H1 (cell line): ENCODE measurements around the gene LGALS16.
A peak's percentile ranks its signal among the peaks of the same experiment; 100 is the strongest.

ENCODE experiments used
- ATF3 ChIP-seq: IDR thresholded peaks from 2 replicates; pipeline ENCODE4 v1.6.1; 2011; ENCODE audit warnings: low read depth, mild to moderate bottlenecking, low read length; ENCODE audit not compliant: insufficient read depth
- CEBPB ChIP-seq: IDR thresholded peaks from 2 replicates; pipeline ENCODE4 v1.6.1; 2012; ENCODE audit warnings: low read depth, low read length
- EP300 ChIP-seq, 2 experiments: IDR thresholded peaks; 1 replicate in 1 of 2; 2 replicates in 1 of 2; pipeline ENCODE4 v1.6.1; 2011 to 2012; ENCODE audit warnings: low read depth in 2 of 2, low read length in 2 of 2, mild to moderate bottlenecking in 2 of 2, borderline replicate concordance in 1 of 2, inconsistent platforms in 1 of 2, moderate library complexity in 1 of 2
- JUN ChIP-seq: IDR thresholded peaks from 2 replicates; pipeline ENCODE4 v1.6.1; 2011; ENCODE audit warnings: low read depth, mild to moderate bottlenecking, improper control_type of control experiment, low read length
- KDM1A ChIP-seq: fragments of 200-600, 300-600 bp; sonication (generic); IDR thresholded peaks from 2 replicates; pipeline ENCODE4 v1.7.1; 2016; ENCODE audit warnings: mild to moderate bottlenecking, low read length, borderline replicate concordance
- NANOG ChIP-seq: IDR thresholded peaks from 2 replicates; pipeline ENCODE4 v1.6.1; 2011; ENCODE audit warnings: low read length, low read depth, mild to moderate bottlenecking, inconsistent platforms; ENCODE audit not compliant: insufficient read depth, poor library complexity, severe bottlenecking
- POLR2A ChIP-seq, 2 experiments: IDR thresholded peaks; 1 replicate in 1 of 2; 2 replicates in 1 of 2; pipeline ENCODE4 v1.6.1; 2011; ENCODE audit warnings: low read depth in 2 of 2, low read length in 2 of 2, mild to moderate bottlenecking in 2 of 2; ENCODE audit errors: control extremely low read depth in 1 of 2
- POLR2AphosphoS5 ChIP-seq: IDR thresholded peaks from 2 replicates; pipeline ENCODE4 v1.6.1; 2011; ENCODE audit warnings: low read depth, low read length
- RAD21 ChIP-seq, 2 experiments: IDR thresholded peaks in 1 of 2; conservative IDR thresholded peaks in 1 of 2; 2 replicates each; pipeline ENCODE4 v1.6.1; 2011; ENCODE audit warnings: low read depth in 2 of 2, low read length in 2 of 2, improper control_type of control experiment in 1 of 2, inconsistent platforms in 1 of 2, mild to moderate bottlenecking in 1 of 2, moderate library complexity in 1 of 2
- RFX5 ChIP-seq: IDR thresholded peaks from 2 replicates; pipeline ENCODE4 v1.6.1; 2011; ENCODE audit warnings: low read depth, low read length, improper control_type of control experiment, borderline replicate concordance
- SIN3A ChIP-seq, 2 experiments: IDR thresholded peaks in 1 of 2; conservative IDR thresholded peaks in 1 of 2; 2 replicates each; pipeline ENCODE4 v1.6.1; 2011 to 2012; ENCODE audit warnings: low read length in 2 of 2, improper control_type of control experiment in 1 of 2, low read depth in 1 of 2, mild to moderate bottlenecking in 1 of 2
- YY1 ChIP-seq: IDR thresholded peaks from 2 replicates; pipeline ENCODE4 v1.6.1; 2011; ENCODE audit warnings: low read depth, mild to moderate bottlenecking, low read length
- ZNF274 ChIP-seq: IDR thresholded peaks from 2 replicates; pipeline ENCODE4 v1.7.0; 2012; ENCODE audit warnings: low read length, borderline replicate concordance; ENCODE audit errors: extremely low read depth
- TF ChIP-seq, protein P1 (sequence below), 3 experiments: IDR thresholded peaks; 1 replicate in 2 of 3; 2 replicates in 1 of 3; pipeline versions ENCODE4 v1.5.1 to v1.6.1; 2011; ENCODE audit warnings: low read length in 3 of 3, mild to moderate bottlenecking in 3 of 3, inconsistent platforms in 2 of 3, low read depth in 1 of 3, moderate library complexity in 1 of 3; ENCODE audit not compliant: insufficient read depth in 1 of 3; ENCODE audit errors: control extremely low read depth in 1 of 3

GRCh38 chr19:39670998-39671397, 15.3 kb downstream of the LGALS16 start:
- TF ChIP-seq, protein P1, sequence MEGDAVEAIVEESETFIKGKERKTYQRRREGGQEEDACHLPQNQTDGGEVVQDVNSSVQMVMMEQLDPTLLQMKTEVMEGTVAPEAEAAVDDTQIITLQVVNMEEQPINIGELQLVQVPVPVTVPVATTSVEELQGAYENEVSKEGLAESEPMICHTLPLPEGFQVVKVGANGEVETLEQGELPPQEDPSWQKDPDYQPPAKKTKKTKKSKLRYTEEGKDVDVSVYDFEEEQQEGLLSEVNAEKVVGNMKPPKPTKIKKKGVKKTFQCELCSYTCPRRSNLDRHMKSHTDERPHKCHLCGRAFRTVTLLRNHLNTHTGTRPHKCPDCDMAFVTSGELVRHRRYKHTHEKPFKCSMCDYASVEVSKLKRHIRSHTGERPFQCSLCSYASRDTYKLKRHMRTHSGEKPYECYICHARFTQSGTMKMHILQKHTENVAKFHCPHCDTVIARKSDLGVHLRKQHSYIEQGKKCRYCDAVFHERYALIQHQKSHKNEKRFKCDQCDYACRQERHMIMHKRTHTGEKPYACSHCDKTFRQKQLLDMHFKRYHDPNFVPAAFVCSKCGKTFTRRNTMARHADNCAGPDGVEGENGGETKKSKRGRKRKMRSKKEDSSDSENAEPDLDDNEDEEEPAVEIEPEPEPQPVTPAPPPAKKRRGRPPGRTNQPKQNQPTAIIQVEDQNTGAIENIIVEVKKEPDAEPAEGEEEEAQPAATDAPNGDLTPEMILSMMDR (IDR thresholded peaks at IDR 0.05; ENCODE audit: control extremely low read depth in 1 of 3, insufficient read depth in 1 of 3, low read depth in 1 of 3, low read length in 3 of 3) = no peak
- TF ChIP-seq YY1 (peak; percentile 72; the same call in 1 of the 2 replicates), POLR2A (IDR thresholded peaks at IDR 0.05; ENCODE audit: control extremely low read depth in 1 of 2, low read depth in 2 of 2, low read length in 2 of 2) (no peak), JUN (no peak), KDM1A (no peak), NANOG (no peak), RAD21 (IDR thresholded peaks at IDR 0.05 in 1 of 2, conservative IDR thresholded peaks at IDR 0.05 in 1 of 2; ENCODE audit: low read depth in 2 of 2, low read length in 2 of 2) (no peak), RFX5 (no peak), SIN3A (conservative IDR thresholded peaks at IDR 0.05 in 1 of 2, IDR thresholded peaks at IDR 0.05 in 1 of 2; ENCODE audit: low read depth in 1 of 2, low read length in 2 of 2) (no peak), ZNF274 (no peak), CEBPB (no peak), ATF3 (no peak), EP300 (IDR thresholded peaks at IDR 0.05; ENCODE audit: borderline replicate concordance in 1 of 2, low read depth in 2 of 2, low read length in 2 of 2) (no peak), POLR2AphosphoS5 (no peak)
